Retinal pigment epithelial cell (primary cell): ENCODE data around the gene GSTM4.

Experiments used
- DNase-seq: peaks from one replicate; pipeline ENCODE4 v3.0.0-alpha.2; 2010; ENCODE audit warnings: low read depth
- H3K4me3 ChIP-seq: 2 replicates; pipeline ENCODE4 v1.5.1; 2011; ENCODE audit warnings: mild to moderate bottlenecking, low read length, control low read depth, moderate library complexity
- TF ChIP-seq, protein P1 (sequence below): conservative IDR thresholded peaks from 2 replicates; pipeline ENCODE4 v1.5.1; 2011; ENCODE audit warnings: low read depth, low read length, control low read depth, inconsistent platforms

GSTM4 gene

DNA sequence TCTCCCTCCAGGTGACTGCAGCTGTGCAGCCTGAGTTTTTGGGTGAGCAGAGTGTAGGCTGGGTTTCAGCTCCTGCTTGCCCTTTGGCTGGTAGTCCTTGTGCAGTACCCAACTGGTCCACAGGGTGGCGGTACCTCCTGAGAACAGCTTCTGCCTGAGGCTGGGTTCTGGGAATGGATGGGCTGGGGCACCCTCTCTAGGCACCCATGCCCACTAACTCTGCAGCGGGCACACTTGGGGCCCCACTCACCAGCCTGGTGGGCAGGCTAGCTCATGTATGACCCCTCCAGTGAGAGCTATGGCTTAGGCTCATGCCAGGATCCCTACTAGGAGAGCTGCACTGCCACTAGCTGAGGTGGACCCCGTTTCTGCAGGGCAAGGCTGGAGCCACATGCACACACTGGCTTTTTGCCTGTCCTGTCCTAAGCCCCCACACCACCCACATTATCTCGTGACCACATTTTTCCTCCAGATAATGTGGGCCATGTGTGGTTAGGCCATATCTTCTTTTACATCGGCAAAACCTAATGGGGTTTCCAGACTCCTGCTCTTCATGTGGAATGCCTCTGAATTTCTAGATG is 15.5 kb upstream of the GSTM4 start:
- no peak for DNase-seq
- H3K4me3 ChIP-seq, result no peak overlapping the region
- TF ChIP-seq, protein P1, sequence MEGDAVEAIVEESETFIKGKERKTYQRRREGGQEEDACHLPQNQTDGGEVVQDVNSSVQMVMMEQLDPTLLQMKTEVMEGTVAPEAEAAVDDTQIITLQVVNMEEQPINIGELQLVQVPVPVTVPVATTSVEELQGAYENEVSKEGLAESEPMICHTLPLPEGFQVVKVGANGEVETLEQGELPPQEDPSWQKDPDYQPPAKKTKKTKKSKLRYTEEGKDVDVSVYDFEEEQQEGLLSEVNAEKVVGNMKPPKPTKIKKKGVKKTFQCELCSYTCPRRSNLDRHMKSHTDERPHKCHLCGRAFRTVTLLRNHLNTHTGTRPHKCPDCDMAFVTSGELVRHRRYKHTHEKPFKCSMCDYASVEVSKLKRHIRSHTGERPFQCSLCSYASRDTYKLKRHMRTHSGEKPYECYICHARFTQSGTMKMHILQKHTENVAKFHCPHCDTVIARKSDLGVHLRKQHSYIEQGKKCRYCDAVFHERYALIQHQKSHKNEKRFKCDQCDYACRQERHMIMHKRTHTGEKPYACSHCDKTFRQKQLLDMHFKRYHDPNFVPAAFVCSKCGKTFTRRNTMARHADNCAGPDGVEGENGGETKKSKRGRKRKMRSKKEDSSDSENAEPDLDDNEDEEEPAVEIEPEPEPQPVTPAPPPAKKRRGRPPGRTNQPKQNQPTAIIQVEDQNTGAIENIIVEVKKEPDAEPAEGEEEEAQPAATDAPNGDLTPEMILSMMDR, result peak; percentile 97

DNA sequence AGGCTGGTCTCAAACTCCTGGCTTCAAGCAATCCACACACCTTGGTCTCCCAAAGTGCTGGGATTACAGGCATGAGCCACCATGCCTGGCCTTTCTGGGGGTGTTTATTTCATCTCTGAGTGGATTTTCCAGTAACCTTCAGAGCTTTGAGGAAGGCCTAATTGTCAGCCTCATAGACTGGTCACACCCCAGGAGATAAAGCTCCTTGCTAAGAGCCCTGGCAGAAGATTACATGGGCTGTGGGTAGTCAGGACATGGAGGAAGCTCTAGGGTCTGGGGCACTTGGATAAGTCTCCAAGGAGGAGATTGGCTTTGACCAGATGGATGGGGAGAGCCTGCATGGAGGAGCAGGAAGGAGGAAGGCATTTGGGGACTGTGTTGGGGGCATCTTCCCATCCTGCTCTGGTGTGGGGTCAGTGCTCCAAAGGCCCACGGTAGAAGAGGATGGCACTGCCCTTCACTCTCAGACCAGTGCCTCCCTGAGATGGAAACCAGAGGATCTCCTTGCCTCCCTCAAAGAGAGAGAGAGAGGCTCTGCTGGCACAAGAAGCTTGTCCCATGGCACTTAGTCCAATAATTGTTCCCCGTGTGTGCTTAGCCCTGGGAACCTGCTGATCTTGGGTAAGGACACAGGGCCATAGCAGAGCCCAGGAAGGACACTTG is 14.7 kb upstream of the GSTM4 start:
- no peak overlapping the region for H3K4me3 ChIP-seq
- DNase-seq, result no peak
- TF ChIP-seq, protein P1, result no peak

DNA sequence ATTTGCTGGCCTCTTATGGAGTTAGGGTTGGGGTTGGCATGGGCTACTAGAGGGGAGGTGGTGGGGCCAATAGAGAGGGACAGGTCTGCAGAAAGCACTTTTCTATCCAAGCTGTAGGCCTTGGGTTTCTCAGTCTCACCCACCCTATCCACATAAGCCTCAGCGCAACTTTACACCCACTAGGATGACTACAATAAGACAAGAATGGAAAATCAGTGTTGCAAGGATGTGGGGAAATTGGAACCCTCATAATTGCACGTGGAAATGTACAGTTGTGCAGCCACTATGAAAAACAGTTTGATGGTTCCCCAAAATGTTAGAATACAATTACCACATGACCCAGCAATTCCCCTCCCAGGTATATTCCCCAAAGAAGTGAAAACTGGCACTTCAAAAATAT is 14.0 kb upstream of the GSTM4 start:
- no peak overlapping the region for H3K4me3 ChIP-seq
- DNase-seq, result no peak
- TF ChIP-seq, protein P1, result no peak

DNA sequence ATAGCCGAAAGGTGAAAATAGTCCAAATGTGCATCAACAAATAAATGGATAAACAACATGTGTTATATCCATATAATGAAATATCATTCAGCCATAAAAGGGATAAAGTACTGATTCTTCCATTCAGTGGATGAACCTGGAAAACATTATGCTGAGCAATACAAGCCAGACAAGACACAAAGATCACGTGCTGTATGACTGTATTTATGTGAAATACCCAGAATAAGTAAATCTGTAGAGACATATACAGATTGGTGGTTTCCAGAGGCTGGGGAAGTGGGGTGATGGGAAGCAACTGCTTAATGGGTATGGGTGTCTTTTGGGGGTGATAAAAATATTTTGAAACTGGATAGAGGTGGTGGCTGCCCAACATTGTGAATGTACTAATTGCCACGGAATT is 13.3 kb upstream of the GSTM4 start:
- DNase-seq, result no peak
- TF ChIP-seq, protein P1, result no peak
- no peak overlapping the region for H3K4me3 ChIP-seq

DNA sequence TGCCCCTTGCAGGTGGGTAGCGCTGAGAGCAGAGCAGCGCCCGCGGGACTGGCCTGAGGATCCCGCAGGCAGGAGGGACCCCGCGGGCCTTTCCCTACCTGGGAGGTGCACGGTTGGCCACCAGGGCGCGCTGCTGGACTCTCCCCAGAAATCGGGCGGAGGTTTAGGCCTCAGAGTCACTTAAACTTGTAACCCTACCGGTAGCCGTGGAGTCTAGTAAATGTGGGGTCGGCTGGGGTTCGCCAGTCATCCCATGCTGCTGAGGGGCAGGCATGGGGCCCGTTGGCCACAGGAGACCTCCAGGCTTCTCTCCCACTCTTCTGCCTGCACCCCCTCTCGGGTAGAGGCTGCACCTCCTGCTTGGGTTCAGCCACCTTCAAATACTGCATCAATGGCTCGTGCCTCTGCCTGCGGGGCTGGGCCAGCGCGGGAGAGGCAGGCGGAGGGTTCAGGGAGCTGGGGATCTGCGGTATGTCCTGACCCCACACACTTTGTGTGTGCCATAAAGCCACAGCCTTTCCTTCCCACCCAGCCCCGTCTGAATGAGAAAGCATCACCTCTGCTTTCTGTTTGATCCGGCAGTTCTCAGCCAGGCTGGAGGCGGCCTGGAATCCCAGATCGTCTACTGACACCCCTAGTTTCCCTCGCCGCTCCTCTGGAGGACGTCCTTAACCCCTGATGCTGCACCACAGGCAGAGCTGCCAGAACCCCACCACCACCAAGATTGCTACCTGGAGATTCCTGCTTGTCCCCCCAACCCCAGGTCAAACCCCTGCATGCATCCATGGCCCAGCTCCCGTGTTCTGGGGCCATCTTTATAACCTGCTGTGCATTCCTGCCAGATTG is 12.3 kb upstream of the GSTM4 start:
- DNase-seq, result no peak
- no peak overlapping the region for H3K4me3 ChIP-seq
- TF ChIP-seq, protein P1, result peak; percentile 90

DNA sequence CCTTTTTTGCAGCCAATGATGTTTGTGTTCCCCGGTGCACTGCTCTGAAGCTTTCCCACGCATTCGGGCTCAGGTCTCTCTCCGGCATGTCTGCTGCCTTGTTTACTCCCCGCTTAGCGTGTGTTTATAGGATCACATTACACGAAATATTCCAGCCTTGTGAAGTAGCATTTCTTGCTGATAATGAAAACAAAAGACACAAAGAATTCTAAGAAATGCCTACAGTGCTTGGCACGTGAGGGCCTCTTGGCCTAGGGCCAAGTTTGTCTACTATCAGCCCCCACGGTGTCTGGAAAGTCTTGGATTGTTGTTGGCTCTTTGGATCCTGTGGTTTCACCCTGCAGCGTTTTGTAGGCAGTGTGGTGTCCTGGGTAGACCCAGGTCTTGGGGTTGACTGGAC is 11.2 kb upstream of the GSTM4 start:
- H3K4me3 ChIP-seq, result no peak overlapping the region
- no peak for DNase-seq
- TF ChIP-seq, protein P1, result no peak
